Liver (tissue), 9 donors: ENCODE data around the gene LRRC30. TPM values are rescaled to one million over a fixed set of nuclear protein-coding genes. Genes with fewer than 3 reads are reported as not detected.

Source experiments
- DNase-seq: peaks from one replicate; pipeline ENCODE4 v3.0.0-alpha.2; 2017; ENCODE audit warnings: low spot score
- H3K27ac ChIP-seq, 2 donors: one replicate each; pipeline ENCODE4 v1.7.0; 2013; ENCODE audit warnings: inconsistent platforms in 2 of 2, low read length in 2 of 2, control low read depth in 1 of 2, low read depth in 1 of 2, mild to moderate bottlenecking in 1 of 2
- H3K27me3 ChIP-seq, 4 donors: one replicate each; pipeline versions ENCODE4 v1.6.1 to v1.7.0; 2013; ENCODE audit warnings: low read length in 3 of 4, inconsistent platforms in 1 of 4, mild to moderate bottlenecking in 1 of 4, moderate library complexity in 1 of 4; ENCODE audit not compliant: control insufficient read depth in 4 of 4, insufficient read depth in 4 of 4
- H3K36me3 ChIP-seq, 4 donors: one replicate each; pipeline versions ENCODE4 v1.6.1 to v1.7.0; 2013; ENCODE audit warnings: low read length in 3 of 4, mild to moderate bottlenecking in 3 of 4, low read depth in 1 of 4, moderate library complexity in 1 of 4; ENCODE audit not compliant: control insufficient read depth in 4 of 4, insufficient read depth in 3 of 4
- H3K4me1 ChIP-seq, 4 donors: one replicate each; pipeline versions ENCODE4 v1.6.1 to v1.7.0; 2013; ENCODE audit warnings: low read length in 3 of 4, mild to moderate bottlenecking in 3 of 4, moderate library complexity in 1 of 4; ENCODE audit not compliant: control insufficient read depth in 4 of 4, insufficient read depth in 4 of 4
- H3K4me3 ChIP-seq, 3 donors: one replicate each; pipeline versions ENCODE4 v1.6.1 to v1.7.0; 2013; ENCODE audit warnings: low read length in 3 of 3, control low read depth in 1 of 3, low read depth in 1 of 3, mild to moderate bottlenecking in 1 of 3
- H3K9ac ChIP-seq, 2 donors: one replicate each; pipeline ENCODE4 v1.7.0; 2013; ENCODE audit warnings: low read length in 2 of 2, mild to moderate bottlenecking in 2 of 2, moderate library complexity in 2 of 2, control low read depth in 1 of 2, low read depth in 1 of 2
- H3K9me3 ChIP-seq, 4 donors: one replicate each; pipeline versions ENCODE4 v1.6.1 to v1.7.0; 2013; ENCODE audit warnings: low read length in 3 of 4; ENCODE audit not compliant: control insufficient read depth in 4 of 4
- CTCF ChIP-seq: fragments of 150-350 bp; IDR thresholded peaks from 2 replicates; pipeline ENCODE4 v1.5.1; 2017; ENCODE audit warnings: improper control_type of control experiment, low read depth, low read length; ENCODE audit not compliant: missing input control
- FOXA1 ChIP-seq: IDR thresholded peaks from 2 replicates; pipeline ENCODE4 v1.6.1; 2016; ENCODE audit warnings: antibody characterized with exemption
- FOXA2 ChIP-seq: IDR thresholded peaks from 2 replicates; pipeline ENCODE4 v1.6.1; 2016; ENCODE audit warnings: antibody characterized with exemption
- GABPA ChIP-seq, 2 donors: IDR thresholded peaks in 1 of 2; conservative IDR thresholded peaks in 1 of 2; 2 replicates each; pipeline ENCODE4 v1.6.1; 2016; ENCODE audit warnings: antibody characterized with exemption in 2 of 2, mild to moderate bottlenecking in 1 of 2, moderate library complexity in 1 of 2
- HNF4A ChIP-seq, 2 donors: conservative IDR thresholded peaks; 2 replicates each; pipeline ENCODE4 v1.6.1; 2016; ENCODE audit warnings: antibody characterized with exemption in 2 of 2, mild to moderate bottlenecking in 2 of 2
- HNF4G ChIP-seq: IDR thresholded peaks from 2 replicates; pipeline ENCODE4 v1.6.1; 2016; ENCODE audit warnings: antibody characterized with exemption
- NR2F2 ChIP-seq: IDR thresholded peaks from 2 replicates; pipeline ENCODE4 v1.6.1; 2016; ENCODE audit warnings: antibody characterized with exemption
- RAD21 ChIP-seq, 2 donors: IDR thresholded peaks; 2 replicates each; pipeline ENCODE4 v1.6.1; 2016; ENCODE audit warnings: antibody characterized with exemption in 2 of 2, mild to moderate bottlenecking in 2 of 2
- REST ChIP-seq: IDR thresholded peaks from 2 replicates; pipeline ENCODE4 v1.6.1; 2016; ENCODE audit warnings: antibody characterized with exemption, mild to moderate bottlenecking
- SP1 ChIP-seq: IDR thresholded peaks from 2 replicates; pipeline ENCODE4 v1.6.1; 2018; ENCODE audit warnings: antibody characterized with exemption, mild to moderate bottlenecking
- TAF1 ChIP-seq: conservative IDR thresholded peaks from 2 replicates; pipeline ENCODE4 v1.6.1; 2016; ENCODE audit warnings: antibody characterized with exemption, mild to moderate bottlenecking
- YY1 ChIP-seq: IDR thresholded peaks from 2 replicates; pipeline ENCODE4 v1.6.1; 2016; ENCODE audit warnings: antibody characterized with exemption, mild to moderate bottlenecking
- ZBTB33 ChIP-seq: IDR thresholded peaks from 2 replicates; pipeline ENCODE4 v1.6.1; 2016; ENCODE audit warnings: antibody characterized with exemption
- WGBS: extraction: QIAGEN DNeasy Blood & Tissue Kit; methylation state at CpG from one replicate; pipeline ENCODE4 v1.1.7; 2013; 5-methylcytosine and 5-hydroxymethylcytosine counted together
- polyA plus RNA-seq, 2 donors: library from polyadenylated mRNA; stranded (reverse) in 1 of 2; unstranded in 1 of 2; fragments of 200-250 nt in 1 of 2; fragments of >200 nt in 1 of 2; fragmentation: Nextera tagmentation in 1 of 2; extraction: Ambion mirVana in 1 of 2; gene quantifications; one replicate each; pipeline versions ENCODE4 v1.2.1 to v1.2.3, GENCODE V29; 2013 to 2015
- total RNA-seq, 2 donors: library from RNA; depleted of rRNA; stranded (reverse); fragments of >200 nt; gene quantifications; one replicate each; pipeline ENCODE4 v1.2.3, GENCODE V29; 2014
- TF ChIP-seq, protein P1 (sequence below): IDR thresholded peaks from 2 replicates; pipeline ENCODE4 v1.6.1; 2016; ENCODE audit warnings: antibody characterized with exemption
- donor health status: healthy.
- donor health status: healthy.
- donor health status: healthy.
- donor health status: healthy.
- donor health status: healthy.

Gene LRRC30
- total and polyA plus RNA-seq, 4 donors: not detected

DNA sequence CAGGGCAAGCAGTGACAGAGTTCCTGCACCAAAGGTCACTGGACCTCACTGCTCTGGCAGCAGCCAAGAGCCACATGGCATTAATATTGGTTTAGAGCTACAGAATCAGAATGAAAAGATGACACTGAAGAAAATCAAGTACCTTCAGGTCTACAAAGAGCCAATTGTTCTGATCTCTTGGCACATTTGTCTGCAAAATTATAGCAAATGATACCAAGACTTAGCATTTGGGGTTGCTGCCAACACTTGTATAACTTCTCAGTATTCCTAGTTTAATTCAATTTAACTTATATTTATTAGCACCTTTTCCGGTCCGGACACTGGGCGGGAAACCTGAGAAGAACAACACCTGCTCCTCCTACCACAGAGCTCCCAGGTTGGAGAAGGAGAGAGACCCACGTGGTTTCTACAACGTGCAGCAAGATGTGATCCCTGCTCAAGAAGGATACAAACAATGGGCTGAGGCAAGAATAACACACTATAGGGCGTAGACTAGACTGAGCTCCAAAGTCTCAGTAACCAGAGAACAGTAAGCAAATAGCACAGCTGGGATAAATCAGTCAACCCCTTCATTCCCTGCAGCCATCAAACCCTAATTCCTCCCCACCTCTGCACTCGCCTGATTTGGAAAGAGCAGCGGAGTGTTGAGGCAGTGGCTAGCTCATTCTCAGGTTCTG is 2.4 kb downstream of the LRRC30 start:
- DNase-seq: no peak
- TF ChIP-seq CTCF (no peak), YY1 (no peak), NR2F2 (no peak), SP1 (no peak), ZBTB33 (no peak), HNF4A (conservative IDR thresholded peaks at IDR 0.05) (no peak)
- TF ChIP-seq, protein P1, sequence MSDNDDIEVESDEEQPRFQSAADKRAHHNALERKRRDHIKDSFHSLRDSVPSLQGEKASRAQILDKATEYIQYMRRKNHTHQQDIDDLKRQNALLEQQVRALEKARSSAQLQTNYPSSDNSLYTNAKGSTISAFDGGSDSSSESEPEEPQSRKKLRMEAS: no peak
- H3K27me3 ChIP-seq: no peaks in the 10 kb centered on the region
- H3K9me3 ChIP-seq: no peaks in the 10 kb centered on the region
- WGBS: 82% methylated on average over 8 of the region's 8 CpGs
- H3K27ac ChIP-seq: no peak overlapping the region
- H3K4me1 ChIP-seq: no peaks in the 10 kb centered on the region
- no peak overlapping the region for H3K4me3 ChIP-seq
- no peaks in the 10 kb centered on the region for H3K36me3 ChIP-seq
- no peak overlapping the region for H3K9ac ChIP-seq

- no peaks in the 10 kb centered on the region for H3K4me1 ChIP-seq
- TF ChIP-seq FOXA1 (no peak), RAD21 (IDR thresholded peaks at IDR 0.05) (no peak), NR2F2 (no peak), HNF4A (conservative IDR thresholded peaks at IDR 0.05) (no peak), GABPA (IDR thresholded peaks at IDR 0.05 in 1 of 2, conservative IDR thresholded peaks at IDR 0.05 in 1 of 2) (no peak), FOXA2 (no peak), REST (no peak), TAF1 (no peak), ZBTB33 (no peak), HNF4G (no peak), SP1 (no peak)
- H3K9ac ChIP-seq: no peak overlapping the region
- no peaks in the 10 kb centered on the region for H3K27me3 ChIP-seq
- 76% methylated on average over 6 of the region's 6 CpGs for WGBS
- H3K27ac ChIP-seq: no peak overlapping the region
- no peak overlapping the region for H3K4me3 ChIP-seq
- H3K36me3 ChIP-seq: no peaks in the 10 kb centered on the region
- no peak for DNase-seq
- H3K9me3 ChIP-seq: no peaks in the 10 kb centered on the region
These were observed 3.2 kb downstream of the LRRC30 start for GRCh38 chr18:7234091-7234490.
